NT2/D1 (cell line): ENCODE results near the gene MYH7.
"Not testable (repeated sequence)": the region's sequence is repeated elsewhere in the genome, so short reads cannot be mapped to it uniquely, and the experiment has no call there.

Source experiments
- DNase-seq: peaks from one replicate; pipeline ENCODE4 v3.0.0-alpha.2; 2011; ENCODE audit warnings: low read depth, low spot score
- H3K27me3 ChIP-seq: 2 replicates; pipeline ENCODE4 v1.6.0; 2011; ENCODE audit warnings: mild to moderate bottlenecking; ENCODE audit not compliant: insufficient read length, insufficient read depth
- H3K36me3 ChIP-seq: 2 replicates; pipeline ENCODE4 v1.6.1; 2011; ENCODE audit warnings: mild to moderate bottlenecking, low read length, mixed read lengths; ENCODE audit not compliant: insufficient read depth, insufficient read length
- H3K4me1 ChIP-seq: 2 replicates; pipeline ENCODE4 v1.5.1; 2011; ENCODE audit not compliant: insufficient read depth, insufficient read length
- H3K4me3 ChIP-seq: 2 replicates; pipeline ENCODE4 v1.5.1; 2011; ENCODE audit warnings: low read depth; ENCODE audit not compliant: insufficient read length
- H3K9ac ChIP-seq: 2 replicates; pipeline ENCODE4 v1.6.0; 2011; ENCODE audit warnings: low read depth; ENCODE audit not compliant: insufficient read length
- H3K9me3 ChIP-seq: 2 replicates; pipeline ENCODE4 v1.5.1; 2011; ENCODE audit warnings: mild to moderate bottlenecking, low read length; ENCODE audit not compliant: insufficient read depth
- SUZ12 ChIP-seq: IDR thresholded peaks from 2 replicates; pipeline ENCODE4 v1.6.1; 2011; ENCODE audit not compliant: insufficient read length, insufficient read depth; ENCODE audit errors: extremely low read depth
- YY1 ChIP-seq: IDR thresholded peaks from 2 replicates; pipeline ENCODE4 v1.6.1; 2011; ENCODE audit not compliant: insufficient read length, insufficient read depth
- ZNF274 ChIP-seq: IDR thresholded peaks from 2 replicates; pipeline ENCODE4 v1.6.1; 2011; ENCODE audit warnings: mild to moderate bottlenecking, low read depth, low read length

Gene MYH7

DNA sequence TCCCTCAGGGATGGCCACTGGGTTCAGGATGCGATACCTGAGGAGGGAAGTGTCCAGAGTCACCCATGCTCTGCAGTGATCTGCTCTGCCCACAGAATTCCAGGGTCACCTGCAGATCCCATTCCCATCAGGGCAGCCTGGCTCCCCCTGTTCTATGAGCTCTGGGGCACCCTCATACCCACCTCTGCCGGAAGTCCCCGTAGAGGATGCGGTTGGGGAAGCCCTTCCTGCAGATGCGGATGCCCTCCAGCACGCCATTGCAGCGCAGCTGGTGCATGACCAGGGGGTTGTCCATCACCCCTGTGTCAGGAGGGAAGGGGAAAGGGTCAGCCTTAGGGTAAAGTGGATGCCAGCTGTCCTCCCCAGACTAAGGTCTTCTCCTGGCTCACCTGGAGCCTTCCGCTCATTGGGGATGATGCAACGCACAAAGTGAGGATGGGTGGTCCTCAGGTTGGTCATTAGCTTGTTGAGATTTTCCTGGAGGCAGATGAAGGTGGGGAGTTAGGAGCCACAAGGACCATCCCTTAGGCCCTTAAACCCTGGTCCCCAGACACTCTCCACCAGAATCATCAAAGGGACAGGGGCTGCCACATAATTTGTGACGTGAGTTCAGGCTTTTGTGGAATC lies 38.6 kb downstream of the MYH7 start:
- Histone ChIP-seq H3K36me3 (no peaks in the 10 kb centered on the region), H3K27me3 (no peaks in the 10 kb centered on the region), H3K9ac (no peak overlapping the region), H3K4me3 (no peak overlapping the region), H3K4me1 (no peaks in the 10 kb centered on the region), H3K9me3 (no peaks in the 10 kb centered on the region)
- TF ChIP-seq YY1: no peak
- no peak for TF ChIP-seq SUZ12
- no peak for TF ChIP-seq ZNF274
- no peak for DNase-seq

- Histone ChIP-seq H3K9me3 (no peaks in the 10 kb centered on the region), H3K9ac (no peak overlapping the region), H3K4me3 (no peak overlapping the region), H3K36me3 (no peaks in the 10 kb centered on the region), H3K27me3 (no peaks in the 10 kb centered on the region), H3K4me1 (no peaks in the 10 kb centered on the region)
- DNase-seq: no peak
- TF ChIP-seq YY1 (no peak), ZNF274 (no peak), SUZ12 (no peak)
These were observed 39.3 kb downstream of the MYH7 start for GRCh38 chr14:23396126-23396525.

GRCh38 chr14:23392613-23393012 lies 42.8 kb downstream of the MYH7 start:
- DNase-seq: no peak
- no peaks in the 10 kb centered on the region for H3K9me3 ChIP-seq
- H3K36me3 ChIP-seq: no peaks in the 10 kb centered on the region
- H3K27me3 ChIP-seq: no peaks in the 10 kb centered on the region
- H3K4me1 ChIP-seq: peaks cover 12% of the 10 kb centered on the region
- TF ChIP-seq YY1 (no peak), SUZ12 (no peak), ZNF274 (no peak)
- no peak overlapping the region for H3K4me3 ChIP-seq
- H3K9ac ChIP-seq: no peak overlapping the region

DNA sequence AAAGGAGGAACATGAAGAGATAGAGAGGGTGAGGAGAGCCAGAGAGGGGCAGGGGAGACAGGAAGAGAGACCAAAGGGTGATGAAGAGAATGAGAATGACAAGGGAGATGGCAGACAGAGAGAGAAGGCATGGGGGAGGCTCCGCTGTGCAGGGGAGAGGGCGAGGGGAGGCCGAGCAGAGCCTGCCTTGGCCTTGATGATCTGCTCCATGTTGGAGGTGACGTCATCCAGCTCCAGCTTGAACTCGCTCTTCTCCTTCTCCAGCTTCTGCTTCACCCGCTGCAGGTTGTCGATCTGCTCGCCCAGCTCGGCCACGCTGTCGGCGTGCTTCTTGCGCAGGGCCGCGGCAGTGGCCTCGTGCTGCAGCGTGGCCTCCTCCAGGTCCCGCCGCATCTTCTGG lies 45.6 kb downstream of the MYH7 start:
- DNase-seq, H3K9ac ChIP-seq, H3K9me3 ChIP-seq, H3K4me3 ChIP-seq, H3K36me3 ChIP-seq, H3K27me3 ChIP-seq: not testable (repeated sequence)
- H3K4me1 ChIP-seq: peaks cover 12% of the 10 kb centered on the region

DNA sequence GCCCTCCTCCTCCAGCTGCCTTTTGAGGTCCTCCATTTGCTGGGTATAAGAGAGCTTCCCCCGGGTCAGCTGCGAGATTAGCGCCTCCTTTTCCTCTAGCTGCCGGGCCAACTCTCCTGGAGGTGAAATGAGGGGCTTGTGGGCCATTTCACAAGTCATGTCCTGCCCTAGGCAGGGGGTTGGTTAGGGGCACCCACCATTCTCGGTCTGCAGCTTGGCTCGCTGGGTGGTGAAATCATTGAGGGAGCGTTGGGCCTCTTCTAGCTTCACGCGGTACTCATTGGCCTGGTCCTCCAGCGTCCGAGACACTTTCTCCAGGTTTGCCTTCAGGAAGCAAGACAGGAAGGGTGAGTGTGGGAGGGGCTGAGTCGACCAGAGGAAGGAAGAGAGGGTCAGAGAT lies 46.1 kb downstream of the MYH7 start:
- Histone ChIP-seq H3K4me1 (peaks cover 12% of the 10 kb centered on the region), H3K4me3 (no peak overlapping the region), H3K9ac (no peak overlapping the region), H3K36me3 (peaks cover 5% of the 10 kb centered on the region), H3K27me3 (no peaks in the 10 kb centered on the region), H3K9me3 (no peaks in the 10 kb centered on the region)
- TF ChIP-seq SUZ12: no peak
- no peak for TF ChIP-seq ZNF274
- no peak for TF ChIP-seq YY1
- DNase-seq: no peak

GRCh38 chr14:23388996-23389395 lies 46.5 kb downstream of the MYH7 start:
- DNase-seq: no peak
- Histone ChIP-seq H3K27me3 (no peaks in the 10 kb centered on the region), H3K36me3 (peaks cover 5% of the 10 kb centered on the region), H3K4me1 (peaks cover 12% of the 10 kb centered on the region), H3K9ac (no peak overlapping the region), H3K4me3 (no peak overlapping the region), H3K9me3 (no peaks in the 10 kb centered on the region)
- TF ChIP-seq SUZ12: no peak
- no peak for TF ChIP-seq ZNF274
- no peak for TF ChIP-seq YY1

DNA sequence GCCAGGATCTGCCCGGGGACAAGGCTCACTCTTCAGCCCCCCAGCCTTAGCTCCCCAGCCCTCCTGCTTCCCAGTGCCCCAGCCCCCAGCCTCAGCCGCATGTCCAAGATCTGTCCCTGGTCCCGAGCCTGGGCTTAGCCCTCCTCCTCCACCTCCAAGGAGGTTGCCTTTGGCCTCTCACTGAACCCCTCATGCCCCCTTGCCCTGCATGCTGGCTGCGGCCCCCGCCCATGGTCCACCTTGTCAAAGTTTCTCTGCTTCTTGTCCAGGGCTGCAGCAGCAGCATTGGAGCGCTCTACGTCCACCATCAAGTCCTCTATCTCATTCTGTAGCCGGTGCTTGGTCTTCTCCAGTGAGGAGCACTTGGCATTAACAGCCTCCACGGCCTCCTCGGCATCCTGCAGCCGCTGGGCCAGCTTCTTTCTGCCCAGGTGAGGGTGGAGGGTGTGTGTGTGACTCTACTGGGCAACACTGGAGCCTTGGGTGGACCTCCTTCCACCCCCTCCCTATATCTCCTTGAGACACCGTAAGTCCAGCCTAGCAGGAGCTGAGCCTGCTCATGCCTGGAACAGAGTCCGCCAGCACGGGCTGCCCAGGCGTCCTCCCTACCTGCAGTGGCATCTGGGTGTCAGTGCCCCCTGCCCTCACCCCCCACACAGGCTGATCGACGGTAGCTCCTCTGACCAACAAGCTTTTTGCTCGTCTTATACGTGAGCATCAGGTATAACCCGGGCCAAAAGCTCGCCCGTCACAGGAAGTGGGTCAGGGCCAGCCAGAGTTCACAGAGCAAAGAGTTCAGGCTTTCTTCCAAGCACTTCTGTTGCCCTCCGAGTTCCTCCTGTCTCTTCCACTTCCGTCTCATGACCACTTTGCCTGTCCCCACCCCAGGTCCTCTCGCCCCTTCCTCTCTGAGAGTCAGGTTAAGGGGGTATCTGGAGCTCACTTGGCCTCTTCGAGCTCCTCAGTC lies 47.3 kb downstream of the MYH7 start:
- H3K27me3 ChIP-seq: no peaks in the 10 kb centered on the region
- TF ChIP-seq ZNF274: no peak
- no peak for TF ChIP-seq SUZ12
- no peak for TF ChIP-seq YY1
- no peaks in the 10 kb centered on the region for H3K9me3 ChIP-seq
- no peak for DNase-seq
- H3K36me3 ChIP-seq: peaks cover 8% of the 10 kb centered on the region
- H3K4me3 ChIP-seq: no peak overlapping the region
- H3K4me1 ChIP-seq: peaks cover 12% of the 10 kb centered on the region
- H3K9ac ChIP-seq: no peak overlapping the region
